Measurements from ENCODE around the gene MRPS27. TPM values are rescaled to one million over a fixed set of nuclear protein-coding genes. Genes with fewer than 3 reads are reported as not detected.

MRPS27 gene
- total and polyA plus RNA-seq, 9 of the 15 experiments (the other 6 are each of a cell fraction or from before 2014, with no cell fraction given), result 73.6 to 144 (median 106) TPM

DNA sequence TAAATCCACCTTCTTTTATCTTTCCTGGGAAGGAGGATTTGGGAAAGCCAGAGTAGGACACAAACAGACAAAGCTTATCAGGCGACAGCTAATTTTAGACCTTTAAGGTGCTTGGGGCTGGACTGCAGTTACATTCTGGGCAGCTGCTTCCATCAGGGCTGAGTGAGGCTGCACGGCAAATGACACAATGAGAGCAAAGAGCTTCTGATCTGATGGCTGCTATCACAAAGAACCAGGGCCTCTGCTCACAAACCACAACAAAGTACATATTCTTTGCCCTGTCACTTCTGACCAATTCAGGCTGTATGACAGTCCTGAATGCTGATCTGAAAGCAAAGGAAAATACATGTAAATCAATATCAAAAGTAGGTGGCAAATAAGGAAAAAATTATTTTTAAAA is 93.1 kb downstream of the MRPS27 start (continued):
- TF ChIP-seq RBM39 (optimal IDR thresholded peaks at IDR 0.05; ENCODE audit: low read depth, low read length) (no peak), TCF3 (CRISPR knock-in tag; IDR thresholded peaks at IDR 0.05) (peak; percentile 93), ZNF717 (CRISPR knock-in tag; IDR thresholded peaks at IDR 0.05) (no peak), ZNF384 (IDR thresholded peaks at IDR 0.05; ENCODE audit: low read depth, low read length) (no peak), NEUROD1 (IDR thresholded peaks at IDR 0.05; ENCODE audit: borderline replicate concordance, low read depth, low read length, partially characterized antibody) (no peak), PPARD (CRISPR knock-in tag; IDR thresholded peaks at IDR 0.05) (no peak), ZBTB1 (CRISPR knock-in tag; IDR thresholded peaks at IDR 0.05; ENCODE audit: borderline replicate concordance, low read depth) (no peak), ETV5 (CRISPR knock-in tag; IDR thresholded peaks at IDR 0.05; ENCODE audit: low read depth) (no peak), CBFA2T2 (conservative IDR thresholded peaks at IDR 0.05) (peak; percentile 60; the same call in 1 of the 2 replicates), HNRNPH1 (optimal IDR thresholded peaks at IDR 0.05; ENCODE audit: low read depth, low read length) (no peak)
- TF ChIP-seq, protein P1, sequence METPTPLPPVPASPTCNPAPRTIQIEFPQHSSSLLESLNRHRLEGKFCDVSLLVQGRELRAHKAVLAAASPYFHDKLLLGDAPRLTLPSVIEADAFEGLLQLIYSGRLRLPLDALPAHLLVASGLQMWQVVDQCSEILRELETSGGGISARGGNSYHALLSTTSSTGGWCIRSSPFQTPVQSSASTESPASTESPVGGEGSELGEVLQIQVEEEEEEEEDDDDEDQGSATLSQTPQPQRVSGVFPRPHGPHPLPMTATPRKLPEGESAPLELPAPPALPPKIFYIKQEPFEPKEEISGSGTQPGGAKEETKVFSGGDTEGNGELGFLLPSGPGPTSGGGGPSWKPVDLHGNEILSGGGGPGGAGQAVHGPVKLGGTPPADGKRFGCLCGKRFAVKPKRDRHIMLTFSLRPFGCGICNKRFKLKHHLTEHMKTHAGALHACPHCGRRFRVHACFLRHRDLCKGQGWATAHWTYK (CRISPR knock-in tag; IDR thresholded peaks at IDR 0.05), result no peak
- TF ChIP-seq, protein P2, sequence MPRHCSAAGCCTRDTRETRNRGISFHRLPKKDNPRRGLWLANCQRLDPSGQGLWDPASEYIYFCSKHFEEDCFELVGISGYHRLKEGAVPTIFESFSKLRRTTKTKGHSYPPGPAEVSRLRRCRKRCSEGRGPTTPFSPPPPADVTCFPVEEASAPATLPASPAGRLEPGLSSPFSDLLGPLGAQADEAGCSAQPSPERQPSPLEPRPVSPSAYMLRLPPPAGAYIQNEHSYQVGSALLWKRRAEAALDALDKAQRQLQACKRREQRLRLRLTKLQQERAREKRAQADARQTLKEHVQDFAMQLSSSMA (CRISPR knock-in tag; IDR thresholded peaks at IDR 0.05), result no peak
- TF ChIP-seq, protein P3, sequence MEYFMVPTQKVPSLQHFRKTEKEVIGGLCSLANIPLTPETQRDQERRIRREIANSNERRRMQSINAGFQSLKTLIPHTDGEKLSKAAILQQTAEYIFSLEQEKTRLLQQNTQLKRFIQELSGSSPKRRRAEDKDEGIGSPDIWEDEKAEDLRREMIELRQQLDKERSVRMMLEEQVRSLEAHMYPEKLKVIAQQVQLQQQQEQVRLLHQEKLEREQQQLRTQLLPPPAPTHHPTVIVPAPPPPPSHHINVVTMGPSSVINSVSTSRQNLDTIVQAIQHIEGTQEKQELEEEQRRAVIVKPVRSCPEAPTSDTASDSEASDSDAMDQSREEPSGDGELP (CRISPR knock-in tag; IDR thresholded peaks at IDR 0.05; ENCODE audit: borderline replicate concordance), result peak; percentile 37; the same call in 1 of the 2 replicates
- TF ChIP-seq, protein P4, sequence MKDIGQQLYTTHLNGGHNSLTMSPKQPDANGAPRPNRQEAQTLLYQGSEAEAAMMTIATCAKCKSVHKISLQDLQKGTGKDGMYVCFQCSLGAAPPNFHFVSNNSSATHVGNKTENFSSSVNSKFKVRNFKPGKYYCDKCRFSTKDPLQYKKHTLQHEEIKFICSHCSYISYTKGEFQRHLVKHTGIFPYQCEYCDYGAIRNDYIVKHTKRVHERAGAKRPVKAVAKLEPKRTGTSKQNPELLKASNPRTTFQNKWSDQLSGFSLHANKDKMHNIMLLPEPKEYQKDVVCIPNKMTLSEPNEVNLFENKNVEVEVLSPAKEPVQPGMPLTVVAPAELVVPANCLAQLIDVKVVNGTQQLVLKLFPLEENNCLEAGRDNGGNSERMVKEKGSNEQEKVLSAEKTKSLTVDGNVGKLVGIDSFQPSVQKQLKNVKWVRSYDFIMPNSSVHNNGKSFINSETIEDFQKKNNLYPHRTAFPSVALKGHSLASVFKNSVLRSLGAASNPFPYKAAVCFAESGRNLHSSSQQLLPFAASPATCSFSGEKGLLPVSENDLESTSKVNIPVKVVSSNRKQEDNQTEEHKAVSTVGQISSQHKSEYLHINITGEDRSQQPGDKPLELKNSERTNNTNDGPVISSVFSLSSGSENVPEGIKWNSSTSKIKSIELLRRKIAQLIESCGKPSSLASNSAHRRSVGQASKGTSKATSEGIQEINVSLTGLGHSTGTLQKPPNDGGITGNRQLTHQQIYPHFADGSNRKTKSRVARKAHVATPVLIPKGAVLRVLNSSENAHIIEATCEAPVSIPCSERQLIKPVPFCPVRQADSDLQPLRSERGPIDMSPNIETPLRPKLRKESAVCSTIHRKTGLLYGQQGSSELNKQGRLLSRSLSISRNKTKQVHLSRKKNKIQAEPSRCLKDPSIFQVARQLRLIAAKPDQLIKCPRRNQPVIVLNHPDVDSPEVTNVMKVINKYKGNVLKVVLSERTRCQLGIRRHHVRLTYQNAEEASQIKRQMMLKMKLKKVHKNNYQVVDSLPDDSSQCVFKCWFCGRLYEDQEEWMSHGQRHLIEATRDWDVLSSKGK (CRISPR knock-in tag; IDR thresholded peaks at IDR 0.05), result no peak
- TF ChIP-seq, protein P5, sequence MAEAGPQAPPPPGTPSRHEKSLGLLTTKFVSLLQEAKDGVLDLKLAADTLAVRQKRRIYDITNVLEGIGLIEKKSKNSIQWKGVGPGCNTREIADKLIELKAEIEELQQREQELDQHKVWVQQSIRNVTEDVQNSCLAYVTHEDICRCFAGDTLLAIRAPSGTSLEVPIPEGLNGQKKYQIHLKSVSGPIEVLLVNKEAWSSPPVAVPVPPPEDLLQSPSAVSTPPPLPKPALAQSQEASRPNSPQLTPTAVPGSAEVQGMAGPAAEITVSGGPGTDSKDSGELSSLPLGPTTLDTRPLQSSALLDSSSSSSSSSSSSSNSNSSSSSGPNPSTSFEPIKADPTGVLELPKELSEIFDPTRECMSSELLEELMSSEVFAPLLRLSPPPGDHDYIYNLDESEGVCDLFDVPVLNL (CRISPR knock-in tag; IDR thresholded peaks at IDR 0.05; ENCODE audit: low read depth), result no peak
- TF ChIP-seq, protein P6, sequence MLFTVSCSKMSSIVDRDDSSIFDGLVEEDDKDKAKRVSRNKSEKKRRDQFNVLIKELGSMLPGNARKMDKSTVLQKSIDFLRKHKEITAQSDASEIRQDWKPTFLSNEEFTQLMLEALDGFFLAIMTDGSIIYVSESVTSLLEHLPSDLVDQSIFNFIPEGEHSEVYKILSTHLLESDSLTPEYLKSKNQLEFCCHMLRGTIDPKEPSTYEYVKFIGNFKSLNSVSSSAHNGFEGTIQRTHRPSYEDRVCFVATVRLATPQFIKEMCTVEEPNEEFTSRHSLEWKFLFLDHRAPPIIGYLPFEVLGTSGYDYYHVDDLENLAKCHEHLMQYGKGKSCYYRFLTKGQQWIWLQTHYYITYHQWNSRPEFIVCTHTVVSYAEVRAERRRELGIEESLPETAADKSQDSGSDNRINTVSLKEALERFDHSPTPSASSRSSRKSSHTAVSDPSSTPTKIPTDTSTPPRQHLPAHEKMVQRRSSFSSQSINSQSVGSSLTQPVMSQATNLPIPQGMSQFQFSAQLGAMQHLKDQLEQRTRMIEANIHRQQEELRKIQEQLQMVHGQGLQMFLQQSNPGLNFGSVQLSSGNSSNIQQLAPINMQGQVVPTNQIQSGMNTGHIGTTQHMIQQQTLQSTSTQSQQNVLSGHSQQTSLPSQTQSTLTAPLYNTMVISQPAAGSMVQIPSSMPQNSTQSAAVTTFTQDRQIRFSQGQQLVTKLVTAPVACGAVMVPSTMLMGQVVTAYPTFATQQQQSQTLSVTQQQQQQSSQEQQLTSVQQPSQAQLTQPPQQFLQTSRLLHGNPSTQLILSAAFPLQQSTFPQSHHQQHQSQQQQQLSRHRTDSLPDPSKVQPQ (CRISPR knock-in tag; IDR thresholded peaks at IDR 0.05; ENCODE audit: borderline replicate concordance), result 0 out of 2 replicates have a peak, but pooled peaks have one; percentile 9
- TF ChIP-seq, protein P7, sequence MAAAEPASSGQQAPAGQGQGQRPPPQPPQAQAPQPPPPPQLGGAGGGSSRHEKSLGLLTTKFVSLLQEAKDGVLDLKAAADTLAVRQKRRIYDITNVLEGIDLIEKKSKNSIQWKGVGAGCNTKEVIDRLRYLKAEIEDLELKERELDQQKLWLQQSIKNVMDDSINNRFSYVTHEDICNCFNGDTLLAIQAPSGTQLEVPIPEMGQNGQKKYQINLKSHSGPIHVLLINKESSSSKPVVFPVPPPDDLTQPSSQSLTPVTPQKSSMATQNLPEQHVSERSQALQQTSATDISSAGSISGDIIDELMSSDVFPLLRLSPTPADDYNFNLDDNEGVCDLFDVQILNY (CRISPR knock-in tag; IDR thresholded peaks at IDR 0.05), result no peak
